Astrocyte (in vitro differentiated cells and primary cell): ENCODE measurements around the gene UQCRQ. TPM values are rescaled to one million over a fixed set of nuclear protein-coding genes. Genes with fewer than 3 reads are reported as not detected.

Source experiments
- DNase-seq: peaks from one replicate; pipeline ENCODE4 v3.0.0-alpha.2; 2010; ENCODE audit warnings: low read depth
- FAIRE-seq: peaks from 2 replicates; lab custom pipeline; 2011; peaks lifted over from hg19 to GRCh38; lab: Jason Lieb, UNC
- H2AFZ ChIP-seq: 2 replicates; pipeline ENCODE4 v1.6.0; 2012; ENCODE audit warnings: low read depth, low read length, inconsistent platforms
- H3K27ac ChIP-seq: 2 replicates; pipeline ENCODE4 v1.5.1; 2011; ENCODE audit warnings: low read depth, low read length, inconsistent platforms
- H3K27me3 ChIP-seq: 2 replicates; pipeline ENCODE4 v1.6.0; 2011; ENCODE audit warnings: low read length, inconsistent platforms; ENCODE audit not compliant: insufficient read depth
- H3K36me3 ChIP-seq: 2 replicates; pipeline ENCODE4 v1.5.1; 2011; ENCODE audit warnings: low read length, inconsistent platforms; ENCODE audit not compliant: insufficient read depth
- H3K4me1 ChIP-seq: 2 replicates; pipeline ENCODE4 v1.5.1; 2011; ENCODE audit warnings: low read length, inconsistent platforms; ENCODE audit not compliant: insufficient read depth
- H3K4me2 ChIP-seq: 2 replicates; pipeline ENCODE4 v1.6.0; 2012; ENCODE audit warnings: low read length, inconsistent platforms
- H3K4me3 ChIP-seq: 2 replicates; pipeline ENCODE4 v1.5.1; 2011; ENCODE audit warnings: low read depth, mild to moderate bottlenecking, low read length, inconsistent platforms; ENCODE audit not compliant: insufficient read depth
- H3K79me2 ChIP-seq: 2 replicates; pipeline ENCODE4 v1.6.0; 2012; ENCODE audit warnings: mild to moderate bottlenecking, low read length, inconsistent platforms; ENCODE audit not compliant: insufficient read depth
- H3K9ac ChIP-seq: 2 replicates; pipeline ENCODE4 v1.6.0; 2012; ENCODE audit warnings: mild to moderate bottlenecking, low read length, inconsistent platforms
- H3K9me3 ChIP-seq: 2 replicates; pipeline ENCODE4 v1.5.1; 2012; ENCODE audit warnings: low read depth, mild to moderate bottlenecking, low read length, inconsistent platforms; ENCODE audit not compliant: insufficient read depth
- H4K20me1 ChIP-seq: 2 replicates; pipeline ENCODE4 v1.6.0; 2012; ENCODE audit warnings: low read length, inconsistent platforms; ENCODE audit not compliant: insufficient read depth
- H3K27ac Mint-ChIP-seq: one replicate; pipeline ENCODE4 v1.8.0; 2021; ENCODE audit warnings: mild to moderate bottlenecking, mixed read lengths; ENCODE audit not compliant: unreplicated experiment
- H3K27me3 Mint-ChIP-seq: one replicate; pipeline ENCODE4 v1.8.0; 2021; ENCODE audit warnings: low read depth, mixed read lengths; ENCODE audit not compliant: unreplicated experiment
- H3K36me3 Mint-ChIP-seq: one replicate; pipeline ENCODE4 v1.8.0; 2021; ENCODE audit warnings: low read depth, mixed read lengths; ENCODE audit not compliant: unreplicated experiment
- H3K4me1 Mint-ChIP-seq: one replicate; pipeline ENCODE4 v1.8.0; 2021; ENCODE audit warnings: low read depth, mixed read lengths; ENCODE audit not compliant: unreplicated experiment
- H3K4me3 Mint-ChIP-seq: one replicate; pipeline ENCODE4 v1.8.0; 2021; ENCODE audit warnings: mild to moderate bottlenecking, moderate library complexity, mixed read lengths; ENCODE audit not compliant: unreplicated experiment
- H3K9me3 Mint-ChIP-seq: one replicate; pipeline ENCODE4 v1.8.0; 2021; ENCODE audit warnings: mild to moderate bottlenecking, mixed read lengths; ENCODE audit not compliant: unreplicated experiment
- EZH2 ChIP-seq: IDR thresholded peaks from 2 replicates; pipeline ENCODE4 v1.6.1; 2012; ENCODE audit warnings: mild to moderate bottlenecking, low read length, inconsistent platforms; ENCODE audit not compliant: insufficient read depth
- total RNA-seq: library from RNA; stranded (reverse); gene quantifications from 2 replicates; pipeline ENCODE4 v1.2.1, GENCODE V29; 2021
- TF ChIP-seq, protein P1 (sequence below): IDR thresholded peaks from 2 replicates; pipeline ENCODE4 v1.5.1; 2011; ENCODE audit warnings: low read depth, mild to moderate bottlenecking, inconsistent platforms, low read length, moderate library complexity; ENCODE audit not compliant: insufficient read depth

Gene UQCRQ
- total RNA-seq, 1 donor from 2014 or later: 382 TPM

GRCh38 chr5:132873119-132873929, 6.9 kb downstream of the UQCRQ start, which contains the start of gene LEAP2:
Gene LEAP2, plus strand, starts transcription at chr5:132873668. Its CDS starts 27 bp downstream, at chr5:132873695.
- H3K4me1 Mint-ChIP-seq: peaks cover 35% of the 10 kb centered on the region
- Histone ChIP-seq H3K4me2 (no peak within 1 kb of the TSS), H3K4me3 (no peak within 1 kb of the TSS), H3K36me3 (peaks cover 20% of the 10 kb centered on the region), H3K9ac (no peak within 1 kb of the TSS), H3K27ac (no peak within 1 kb of the TSS), H3K9me3 (no peaks in the 10 kb centered on the region), H2AFZ (no peak within 1 kb of the TSS), H3K79me2 (peaks cover 3% of the 10 kb centered on the region), H3K4me1 (peaks cover 11% of the 10 kb centered on the region), H4K20me1 (peaks cover 19% of the 10 kb centered on the region), H3K27me3 (no peaks in the 10 kb centered on the region)
- DNase-seq: peak; percentile 31
- H3K27ac Mint-ChIP-seq: peak within 1 kb of the TSS; percentile 76
- H3K27me3 Mint-ChIP-seq: no peaks in the 10 kb centered on the region
- no peak for FAIRE-seq
- H3K9me3 Mint-ChIP-seq: no peaks in the 10 kb centered on the region
- H3K36me3 Mint-ChIP-seq: peaks cover 34% of the 10 kb centered on the region
- H3K4me3 Mint-ChIP-seq: no peak within 1 kb of the TSS
- TF ChIP-seq, protein P1, sequence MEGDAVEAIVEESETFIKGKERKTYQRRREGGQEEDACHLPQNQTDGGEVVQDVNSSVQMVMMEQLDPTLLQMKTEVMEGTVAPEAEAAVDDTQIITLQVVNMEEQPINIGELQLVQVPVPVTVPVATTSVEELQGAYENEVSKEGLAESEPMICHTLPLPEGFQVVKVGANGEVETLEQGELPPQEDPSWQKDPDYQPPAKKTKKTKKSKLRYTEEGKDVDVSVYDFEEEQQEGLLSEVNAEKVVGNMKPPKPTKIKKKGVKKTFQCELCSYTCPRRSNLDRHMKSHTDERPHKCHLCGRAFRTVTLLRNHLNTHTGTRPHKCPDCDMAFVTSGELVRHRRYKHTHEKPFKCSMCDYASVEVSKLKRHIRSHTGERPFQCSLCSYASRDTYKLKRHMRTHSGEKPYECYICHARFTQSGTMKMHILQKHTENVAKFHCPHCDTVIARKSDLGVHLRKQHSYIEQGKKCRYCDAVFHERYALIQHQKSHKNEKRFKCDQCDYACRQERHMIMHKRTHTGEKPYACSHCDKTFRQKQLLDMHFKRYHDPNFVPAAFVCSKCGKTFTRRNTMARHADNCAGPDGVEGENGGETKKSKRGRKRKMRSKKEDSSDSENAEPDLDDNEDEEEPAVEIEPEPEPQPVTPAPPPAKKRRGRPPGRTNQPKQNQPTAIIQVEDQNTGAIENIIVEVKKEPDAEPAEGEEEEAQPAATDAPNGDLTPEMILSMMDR: no peak
- no peak for TF ChIP-seq EZH2

DNA sequence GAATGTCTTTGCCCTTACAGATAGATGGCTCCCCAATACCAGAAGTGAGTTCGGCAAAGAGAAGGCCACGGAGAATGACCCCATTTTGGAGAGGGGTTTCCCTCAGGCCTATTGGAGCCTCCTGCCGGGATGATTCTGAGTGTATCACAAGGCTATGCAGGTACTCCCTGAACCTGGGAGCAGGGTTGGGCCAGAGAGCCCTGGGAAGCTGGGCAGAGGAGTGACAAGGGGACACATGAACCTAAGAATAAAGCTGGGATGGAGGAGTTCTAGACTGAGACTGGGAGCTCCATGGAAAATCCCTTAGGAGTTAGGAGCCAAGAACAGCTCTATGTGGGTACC, 7.5 kb downstream of the UQCRQ start:
- Histone ChIP-seq H3K27ac (no peak overlapping the region), H3K4me2 (no peak overlapping the region), H4K20me1 (peaks cover 22% of the 10 kb centered on the region), H3K9ac (no peak overlapping the region), H3K9me3 (no peaks in the 10 kb centered on the region), H3K4me1 (peaks cover 11% of the 10 kb centered on the region), H3K4me3 (no peak overlapping the region), H3K79me2 (peaks cover 4% of the 10 kb centered on the region), H3K36me3 (peaks cover 21% of the 10 kb centered on the region), H3K27me3 (no peaks in the 10 kb centered on the region), H2AFZ (no peak overlapping the region)
- TF ChIP-seq, protein P1: no peak
- TF ChIP-seq EZH2: no peak
- no peak overlapping the region for H3K27ac Mint-ChIP-seq
- H3K4me1 Mint-ChIP-seq: peaks cover 34% of the 10 kb centered on the region
- H3K27me3 Mint-ChIP-seq: no peaks in the 10 kb centered on the region
- FAIRE-seq (no peak), DNase-seq (no peak)
- peaks cover 34% of the 10 kb centered on the region for H3K36me3 Mint-ChIP-seq
- H3K9me3 Mint-ChIP-seq: no peaks in the 10 kb centered on the region
- no peak overlapping the region for H3K4me3 Mint-ChIP-seq
